Muscle of leg (tissue), 11 donors: ENCODE data around the gene PRR23C. TPM values are rescaled to one million over a fixed set of nuclear protein-coding genes. Genes with fewer than 3 reads are reported as not detected.

Experiments used
- DNase-seq: peaks from one replicate; pipeline ENCODE4 v3.0.0; 2013
- H3K27ac ChIP-seq: one replicate; pipeline ENCODE4 v1.5.1; 2013; ENCODE audit warnings: mild to moderate bottlenecking, low read length, control low read depth
- H3K27me3 ChIP-seq: one replicate; pipeline ENCODE4 v1.6.1; 2013; ENCODE audit warnings: low read length; ENCODE audit not compliant: control insufficient read depth, insufficient read depth
- H3K36me3 ChIP-seq: one replicate; pipeline ENCODE4 v1.6.1; 2013; ENCODE audit warnings: low read length; ENCODE audit not compliant: control insufficient read depth, insufficient read depth
- H3K4me1 ChIP-seq: one replicate; pipeline ENCODE4 v1.6.1; 2013; ENCODE audit warnings: low read length; ENCODE audit not compliant: control insufficient read depth, insufficient read depth
- H3K4me3 ChIP-seq: one replicate; pipeline ENCODE4 v1.5.1; 2013; ENCODE audit warnings: low read length, control low read depth
- H3K9me3 ChIP-seq: replicated peaks from 2 replicates; pipeline ENCODE4 v1.6.1; 2013; ENCODE audit warnings: low read depth, low read length; ENCODE audit not compliant: control insufficient read depth
- WGBS: methylation state at CpG from one replicate; pipeline ENCODE4 v1.1.5; 2013; ENCODE audit warnings: missing lambda C conversion rate; ENCODE audit not compliant: insufficient coverage; 5-methylcytosine and 5-hydroxymethylcytosine counted together
- polyA plus RNA-seq, 8 donors: library from polyadenylated mRNA; unstranded; fragments of 120-200 nt; gene quantifications; one replicate each; pipeline versions ENCODE4 v1.2.1 to v1.2.3, GENCODE V29; 2013; ENCODE audit warnings: inconsistent platforms in 1 of 8, low replicate concordance in 1 of 8; ENCODE audit not compliant: insufficient read length in 8 of 8, insufficient read depth in 1 of 8
- total RNA-seq: library from RNA; stranded (reverse); fragments of 120-200 nt; gene quantifications from one replicate; pipeline ENCODE4 v1.2.4, GENCODE V29; 2013

PRR23C gene
- total and polyA plus RNA-seq, 9 donors, result not detected

- H3K9me3 ChIP-seq, result no peaks in the 10 kb centered on the region
- H3K4me3 ChIP-seq, result no peak overlapping the region
- H3K4me1 ChIP-seq, result no peaks in the 10 kb centered on the region
- no peaks in the 10 kb centered on the region for H3K27me3 ChIP-seq
- no CpG with 5 or more reads among the region's 1 CpG for WGBS
- H3K36me3 ChIP-seq, result no peaks in the 10 kb centered on the region
- DNase-seq, result no peak
- H3K27ac ChIP-seq, result no peak overlapping the region
Observed at GRCh38 chr3:138995706-138996105, 49.0 kb downstream of the PRR23C start.

Other genes with a start within 250 kb of the PRR23C start
- 8.0 TPM for gene PIK3CB, start 210.0 kb downstream of the PRR23C start, total RNA-seq
- gene PIK3CB, start 210.0 kb downstream of the PRR23C start, polyA plus RNA-seq, result 10 to 100 TPM in 4 of 8 donors, 1 to 10 TPM in 4; 9.4 to 16.3 (median 10.3) TPM
- not detected for gene FOXL2, start 97.8 kb downstream of the PRR23C start, total RNA-seq
- gene FOXL2, start 97.8 kb downstream of the PRR23C start, polyA plus RNA-seq, result under 1 TPM in 3 of 8 donors, not detected in 5; 0.05 to 0.09 (median 0.05) TPM
- gene FOXL2NB, start 97.7 kb downstream of the PRR23C start, total RNA-seq, result not detected
- under 1 TPM in 4 of 8 donors, not detected in 4; 0.05 to 0.13 (median 0.08) TPM for gene FOXL2NB, start 97.7 kb downstream of the PRR23C start, polyA plus RNA-seq
- gene PRR23A, start 38.6 kb downstream of the PRR23C start, total RNA-seq, result not detected
- gene PRR23A, start 38.6 kb downstream of the PRR23C start, polyA plus RNA-seq, result not detected
- not detected for gene PRR23B, start 24.0 kb downstream of the PRR23C start, total RNA-seq
- gene PRR23B, start 24.0 kb downstream of the PRR23C start, polyA plus RNA-seq, result under 1 TPM in 1 of 8 donors, not detected in 7; 0.19 TPM